HG02973 (cell line): ENCODE data around the gene DIP2B.
"Not testable (repeated sequence)": the region's sequence is repeated elsewhere in the genome, so short reads cannot be mapped to it uniquely, and the experiment has no call there.

ENCODE experiments used
- ATAC-seq: cut with Tn5 transposase; IDR thresholded peaks from one replicate; pipeline ENCODE4 v1.9.1; 2021; ENCODE audit warnings: moderate library complexity; ENCODE audit not compliant: unreplicated experiment

DIP2B gene

DNA sequence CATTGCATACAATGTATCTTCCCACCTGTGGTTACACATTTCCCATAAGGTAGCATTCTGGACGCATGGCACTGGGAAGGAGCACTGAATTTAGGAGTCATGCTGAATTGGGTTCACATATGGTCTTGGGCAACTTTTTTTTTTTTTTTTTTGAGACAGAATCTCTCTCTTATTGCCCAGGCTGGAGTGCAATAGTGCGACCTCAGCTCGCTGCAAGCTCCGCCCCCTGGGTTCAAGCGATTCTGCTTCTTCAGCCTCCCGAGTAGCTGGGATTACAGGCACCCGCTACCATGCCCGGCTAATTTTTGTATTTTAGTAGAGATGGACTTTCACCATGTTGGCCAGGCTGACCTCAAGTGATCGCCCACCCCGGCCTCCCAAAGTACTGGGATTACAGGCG is 13.3 kb downstream of the DIP2B start:
- no peak for ATAC-seq

DNA sequence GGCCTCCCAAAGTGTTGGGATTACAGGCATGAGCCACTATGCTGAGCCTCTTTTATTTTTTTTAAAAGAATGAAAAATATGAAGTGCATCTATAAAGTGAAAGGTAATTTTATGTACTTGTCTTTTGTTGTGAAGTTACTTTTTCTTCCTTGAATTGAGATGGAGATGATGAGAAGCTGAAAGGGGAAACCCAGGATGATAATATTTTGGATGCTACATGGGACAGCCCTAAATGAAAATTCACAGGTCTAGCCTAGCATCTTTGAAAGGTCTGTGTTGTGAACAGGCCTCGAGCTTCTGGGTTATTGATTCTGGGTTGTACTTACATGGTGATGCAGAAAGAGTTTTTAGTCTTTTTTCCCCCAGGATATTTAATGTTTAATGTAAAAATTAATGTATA is 14.6 kb downstream of the DIP2B start:
- no peak for ATAC-seq

DNA sequence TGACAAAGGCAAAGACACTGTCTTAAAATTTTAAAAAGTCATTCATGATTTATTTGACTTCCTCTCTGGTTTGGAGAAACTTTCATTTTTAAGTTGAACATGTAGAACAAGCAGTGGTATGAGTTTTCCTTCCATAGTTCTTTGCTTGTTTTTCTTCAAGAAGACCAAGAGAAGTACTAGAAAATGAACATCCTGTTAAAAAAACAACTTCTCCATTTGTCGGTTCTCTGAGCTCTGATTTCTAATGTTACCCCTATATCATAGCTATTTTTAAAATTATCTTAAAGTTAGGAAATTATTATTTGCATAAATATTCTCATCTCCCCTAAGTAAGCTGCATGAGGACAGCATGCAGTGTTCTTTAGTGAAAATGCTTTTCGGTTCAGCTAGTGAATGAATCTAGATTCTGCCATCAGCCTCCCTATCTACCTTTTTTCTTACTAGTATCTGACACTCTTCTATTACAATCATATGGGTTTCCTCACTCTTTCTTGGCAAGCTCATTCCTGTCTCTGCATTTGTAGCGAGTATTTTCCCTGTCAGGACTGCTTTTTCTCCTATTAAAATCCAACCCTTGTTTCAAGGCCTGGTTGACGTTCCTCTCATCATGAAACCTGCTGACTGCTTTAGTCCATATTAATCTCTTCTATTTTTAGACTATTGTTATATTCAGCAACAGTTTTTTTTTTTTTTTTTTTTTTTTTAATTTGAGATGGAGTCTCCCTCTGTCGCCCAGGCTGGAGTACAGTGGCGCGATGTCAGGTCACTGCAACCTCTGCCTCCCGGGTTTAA is 15.8 kb downstream of the DIP2B start:
- no peak for ATAC-seq

DNA sequence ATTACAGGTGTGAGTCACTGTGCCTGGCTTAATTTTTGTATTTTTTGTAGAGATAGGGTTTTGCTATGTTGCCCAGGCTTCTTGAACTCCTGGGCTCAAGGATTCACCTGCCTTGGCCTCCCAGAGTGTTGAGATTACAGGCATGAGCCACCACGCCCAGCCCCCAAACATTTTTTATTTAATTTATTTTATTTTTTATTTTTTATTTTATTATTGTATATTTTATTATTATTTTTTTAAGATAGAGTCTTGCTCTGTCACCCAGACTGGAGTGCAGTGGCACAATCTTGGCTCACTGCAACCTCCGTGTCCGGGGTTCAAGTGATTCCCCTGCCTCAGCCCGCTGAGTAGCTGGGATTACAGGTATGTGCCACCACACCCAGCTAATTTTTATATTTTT is 17.0 kb downstream of the DIP2B start:
- not testable (repeated sequence) for ATAC-seq

DNA sequence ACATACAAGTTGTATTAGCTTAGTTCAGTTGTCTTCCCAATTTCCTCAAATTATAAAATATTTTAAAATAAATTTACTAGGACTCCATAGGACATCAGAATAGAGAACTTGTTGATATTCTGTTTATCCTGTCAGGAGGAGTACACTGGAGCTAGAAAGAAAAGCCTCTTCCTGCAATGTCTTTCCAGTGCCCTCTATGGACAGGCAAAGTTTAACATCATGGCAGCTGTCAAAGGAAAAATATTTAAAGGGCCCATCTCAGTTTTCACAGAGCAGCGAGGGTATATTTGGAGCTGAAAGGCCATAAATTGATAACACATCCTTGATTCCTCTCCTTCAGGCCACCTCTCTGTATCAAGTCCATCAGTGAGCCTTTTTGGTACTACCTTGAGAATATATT is 19.0 kb downstream of the DIP2B start:
- ATAC-seq: no peak

DNA sequence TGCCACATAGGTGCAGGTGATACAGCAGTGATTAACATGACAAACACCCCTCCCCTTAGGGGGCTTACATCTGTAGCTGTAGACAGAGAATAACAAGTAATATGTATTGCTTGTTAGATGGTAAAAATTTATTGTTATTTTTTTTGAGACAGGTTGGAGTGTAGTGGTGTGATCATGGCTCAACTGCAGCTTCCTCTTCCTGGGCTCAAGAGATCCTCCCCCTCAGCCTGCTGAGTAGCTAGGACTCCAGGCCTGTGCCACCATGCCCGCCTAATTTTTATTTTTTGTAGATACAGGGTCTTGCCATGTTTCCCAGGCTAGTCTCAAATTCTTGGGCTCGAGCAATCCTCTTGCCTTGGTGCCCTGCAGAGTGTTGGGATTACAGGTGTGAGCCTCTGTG is 19.8 kb downstream of the DIP2B start:
- ATAC-seq: no peak

DNA sequence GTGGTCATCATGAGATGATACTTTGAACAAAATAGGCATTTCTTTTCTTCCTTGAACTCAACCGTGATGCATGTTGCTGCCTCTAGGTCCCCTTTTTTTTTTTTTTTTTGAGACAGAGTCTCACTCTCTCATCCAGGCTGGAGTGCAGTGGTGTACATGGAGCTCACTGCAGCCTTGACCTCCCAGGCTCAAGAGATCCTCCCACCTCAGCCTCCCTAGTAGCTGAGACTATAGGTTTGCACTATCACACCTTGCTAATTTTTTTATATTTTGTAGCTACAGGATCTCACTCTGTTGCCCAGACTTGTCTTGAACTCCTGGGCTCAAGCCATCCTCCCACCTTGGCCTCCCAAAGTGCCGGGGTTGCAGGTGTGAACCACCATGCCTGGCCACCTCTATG is 20.6 kb downstream of the DIP2B start:
- ATAC-seq: no peak

DNA sequence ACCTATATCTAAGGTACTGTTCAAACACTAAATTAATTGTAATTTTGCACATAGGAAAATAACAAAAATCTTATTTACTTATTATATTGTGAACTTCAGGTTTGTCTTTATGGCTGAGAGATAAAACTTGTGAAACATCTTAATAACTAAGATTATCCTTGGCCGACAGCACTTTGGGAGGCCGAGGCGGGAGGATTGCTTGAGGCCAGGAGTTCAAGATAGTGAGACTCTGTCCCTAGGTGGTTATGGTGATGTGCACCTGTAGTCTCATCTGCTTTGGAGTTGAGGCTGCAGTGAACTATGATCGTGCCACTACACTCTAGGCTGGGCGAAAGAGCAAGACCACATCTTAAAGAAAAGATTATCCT is 22.6 kb downstream of the DIP2B start:
- ATAC-seq: no peak

DNA sequence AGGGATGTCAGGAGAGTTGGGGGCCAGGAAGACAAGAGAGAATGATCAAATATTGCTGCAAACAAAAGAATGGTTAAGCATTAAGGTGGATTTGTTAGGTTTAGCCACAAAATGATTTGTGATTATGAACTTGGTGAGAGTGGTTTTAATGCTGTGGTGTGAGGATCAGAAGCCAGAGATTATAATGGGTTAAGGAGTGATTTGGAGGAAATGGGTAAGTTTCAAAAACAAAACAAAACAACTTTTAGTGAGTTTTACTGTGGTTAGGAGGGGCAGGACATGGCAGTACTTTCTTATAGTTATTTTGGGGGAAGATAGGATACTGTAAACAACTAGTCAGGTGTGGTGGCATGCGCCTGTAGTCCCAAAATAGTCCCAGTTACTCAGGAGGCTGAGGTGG is 24.0 kb downstream of the DIP2B start:
- no peak for ATAC-seq

DNA sequence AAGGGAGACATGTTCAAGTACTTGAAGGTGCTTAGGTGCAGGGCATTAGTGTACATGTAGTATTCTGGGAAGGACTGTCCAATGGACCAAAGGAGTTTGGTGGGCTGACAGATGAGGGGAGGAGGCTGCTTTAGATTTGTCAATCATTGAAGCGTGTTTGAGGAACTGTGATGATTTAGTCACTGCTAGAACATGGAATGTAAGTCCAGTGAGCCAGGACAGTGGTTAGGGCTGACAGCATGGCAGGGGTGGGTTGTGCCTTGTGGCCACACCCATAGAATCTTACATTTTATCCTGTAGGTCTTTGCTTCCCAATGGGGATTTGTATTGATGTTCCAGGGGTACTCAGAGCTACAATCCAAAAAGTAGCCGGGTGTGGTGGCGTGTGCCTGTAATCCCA is 24.6 kb downstream of the DIP2B start:
- no peak for ATAC-seq

DNA sequence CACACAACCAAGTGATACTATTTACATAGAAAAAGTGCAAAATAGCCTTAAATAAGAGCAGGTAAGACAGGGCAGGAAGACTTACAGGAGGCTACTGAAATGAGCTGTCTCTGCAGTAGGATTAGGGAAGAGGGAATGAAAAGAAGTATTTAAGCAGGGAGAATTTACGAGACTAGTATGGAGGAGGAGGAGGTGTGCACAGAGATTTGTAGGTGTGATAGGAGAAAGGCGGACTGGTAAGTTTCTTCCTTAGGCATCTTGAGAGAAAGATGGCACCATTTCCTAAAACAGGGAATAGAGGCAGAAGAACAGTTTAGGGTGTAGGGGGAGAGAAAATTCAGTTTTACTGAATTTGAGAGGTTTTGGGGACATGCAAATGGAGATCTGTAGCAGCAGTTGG is 25.7 kb downstream of the DIP2B start:
- ATAC-seq: no peak

DNA sequence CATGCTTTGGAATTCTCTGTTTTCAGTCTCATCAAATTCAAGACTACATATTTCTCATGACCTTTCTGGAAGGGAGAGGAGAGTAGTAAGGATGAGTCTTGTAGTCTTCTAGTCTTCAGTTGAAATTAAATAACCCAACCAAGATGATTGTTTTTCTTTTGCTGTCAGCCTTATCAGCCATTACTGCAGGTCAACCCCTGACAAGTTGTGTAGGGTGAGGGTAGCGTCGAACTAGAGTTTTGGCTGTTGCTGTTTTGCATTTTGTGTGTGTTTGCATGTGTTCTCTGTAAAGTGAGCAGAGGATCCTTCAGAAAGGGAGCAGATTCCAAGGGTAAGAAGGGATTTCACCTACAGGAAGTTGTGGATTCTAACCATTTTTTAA is 28.4 kb downstream of the DIP2B start:
- ATAC-seq: no peak

DNA sequence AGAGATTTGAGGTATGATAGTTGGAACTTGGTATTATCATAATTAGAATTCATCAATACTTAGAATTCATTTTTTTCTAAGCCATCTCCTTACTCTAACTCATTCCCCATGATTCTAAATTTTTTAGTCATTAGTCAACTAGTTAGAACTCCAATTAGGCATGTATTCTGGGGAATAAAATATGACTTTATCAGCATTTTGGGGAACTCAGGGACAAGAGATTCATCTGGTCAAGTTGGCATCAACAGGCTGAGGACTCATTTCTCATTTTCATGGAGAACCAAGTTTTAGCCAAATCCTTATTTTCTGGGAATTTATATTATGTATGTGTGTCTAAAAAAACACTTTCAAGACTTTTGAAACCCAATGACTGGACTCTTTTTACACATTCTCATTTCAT is 29.2 kb downstream of the DIP2B start:
- no peak for ATAC-seq

DNA sequence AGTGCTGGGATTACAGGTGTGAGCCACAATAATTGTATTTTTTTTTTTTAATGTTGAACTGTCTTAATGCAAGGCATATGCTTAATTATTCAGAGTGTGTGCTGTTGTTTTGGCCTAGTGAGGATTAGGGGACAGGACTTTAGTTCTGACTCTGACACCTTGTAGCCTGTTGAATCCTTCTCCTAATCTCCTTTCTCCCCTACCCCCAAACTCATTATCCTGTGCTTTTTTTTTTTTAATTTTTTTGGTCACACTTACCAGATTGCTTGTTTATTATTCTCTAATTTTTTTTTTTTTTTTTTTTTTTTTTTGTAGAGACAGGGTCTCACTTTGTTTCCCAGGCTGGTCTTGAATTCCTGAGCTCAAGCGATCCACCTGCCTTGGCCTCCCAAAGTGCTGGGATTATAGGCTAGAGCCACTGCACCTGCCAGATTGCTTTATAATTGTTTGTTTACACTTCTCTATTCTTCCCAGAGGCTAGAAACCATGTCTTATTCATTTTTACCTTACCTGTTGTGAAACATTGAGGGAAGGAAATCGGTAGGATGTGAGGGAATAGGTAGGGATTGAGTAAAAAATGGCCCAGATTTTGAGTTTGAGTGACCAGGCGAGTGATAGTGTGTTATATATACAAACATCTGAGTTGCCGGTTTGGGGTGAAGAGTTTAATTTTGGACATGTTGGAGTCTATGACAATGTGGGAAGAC is 32.2 kb downstream of the DIP2B start:
- ATAC-seq: no peak

DNA sequence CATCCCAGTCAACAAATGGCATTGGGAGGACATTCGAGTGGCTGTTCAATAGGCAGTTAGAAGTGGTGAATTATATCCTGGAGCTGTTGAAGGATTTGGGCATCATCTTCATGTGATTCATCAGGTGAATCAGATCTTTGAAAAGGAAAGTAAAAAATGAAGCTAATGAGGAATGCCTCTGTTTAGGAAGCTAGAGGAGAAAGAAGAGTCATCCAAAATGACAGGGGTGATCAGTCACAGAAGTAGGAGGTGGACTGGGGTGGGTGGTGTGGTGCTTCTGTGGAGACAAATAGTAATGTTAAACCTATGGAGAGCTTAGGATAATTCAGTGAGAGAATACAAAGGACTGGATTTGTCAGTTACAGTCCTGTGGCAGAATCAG is 32.7 kb downstream of the DIP2B start:
- no peak for ATAC-seq

DNA sequence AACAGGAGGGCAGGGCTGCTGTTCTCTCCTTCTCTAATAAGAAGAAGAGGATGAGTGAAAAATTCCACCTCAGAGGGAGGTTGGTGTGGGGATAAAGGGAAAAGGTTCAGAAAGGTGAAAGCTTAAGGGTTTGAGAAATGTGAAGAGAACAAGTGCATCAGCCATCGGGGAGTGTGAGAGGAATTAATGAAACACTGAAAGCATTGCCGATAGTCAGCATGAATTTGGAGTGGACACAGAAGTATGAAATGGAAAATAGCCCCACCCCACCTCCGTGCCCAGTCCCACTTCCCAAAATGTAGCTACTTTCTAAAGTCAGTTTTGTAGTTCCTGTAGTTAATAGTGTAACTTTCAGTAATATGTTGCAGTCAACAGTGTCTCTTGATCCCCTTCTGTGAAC is 33.4 kb downstream of the DIP2B start:
- ATAC-seq: no peak

DNA sequence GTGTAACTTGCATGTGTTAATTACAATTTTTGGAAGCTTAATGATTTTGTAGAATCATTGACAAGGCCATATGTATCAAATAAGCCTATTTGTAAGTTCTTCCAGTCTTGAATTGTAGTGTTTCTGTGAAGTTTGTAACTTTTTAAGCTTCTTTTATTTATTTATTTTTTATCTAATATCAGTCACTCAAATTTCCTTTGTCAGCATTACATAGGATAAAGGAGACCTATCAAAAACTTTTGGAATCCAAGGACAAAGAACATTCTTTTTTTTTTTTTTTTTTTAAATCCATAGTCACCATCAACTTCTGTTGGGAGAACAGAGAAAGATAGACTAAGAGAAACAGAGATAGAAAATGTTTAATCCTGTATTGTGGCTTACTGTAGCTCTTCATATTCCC is 36.4 kb downstream of the DIP2B start:
- ATAC-seq: no peak

DNA sequence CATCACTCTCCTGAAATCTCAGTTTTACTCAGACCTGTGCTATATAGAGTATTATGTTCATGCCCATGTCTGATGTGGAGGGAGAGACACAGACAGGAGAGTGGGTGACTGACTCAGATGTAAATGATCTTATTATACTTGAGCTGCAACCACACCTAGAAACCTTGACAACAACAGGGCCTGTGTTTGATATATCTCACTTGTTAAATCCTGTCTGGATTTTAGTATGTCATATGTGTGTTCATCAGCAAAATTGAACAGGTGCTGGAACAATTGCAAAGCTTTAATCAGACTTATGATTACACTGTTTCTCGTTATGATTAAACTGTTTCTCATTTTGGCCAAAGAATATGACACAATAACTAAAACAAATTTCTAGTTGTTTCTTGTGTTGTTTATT is 37.7 kb downstream of the DIP2B start:
- no peak for ATAC-seq

DNA sequence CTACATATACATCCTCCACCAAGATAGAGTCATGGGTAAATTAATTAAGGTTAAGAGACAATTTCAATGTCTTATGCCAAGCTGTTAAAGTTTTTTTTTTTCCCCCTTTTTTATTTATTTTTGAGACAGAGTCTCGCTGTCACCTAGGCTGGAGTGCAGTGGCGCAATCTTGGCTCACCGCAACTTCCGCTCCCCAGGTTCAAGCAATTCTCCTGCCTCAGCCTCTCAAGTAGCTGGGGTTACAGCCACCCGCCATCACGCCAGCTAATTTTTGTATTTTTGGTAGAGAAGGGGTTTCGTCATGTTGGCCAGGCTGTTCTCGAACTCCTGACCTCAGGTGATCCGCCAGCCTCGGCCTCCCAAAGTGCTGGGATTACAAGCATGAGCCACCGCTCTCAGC is 38.4 kb downstream of the DIP2B start:
- not testable (repeated sequence) for ATAC-seq

DNA sequence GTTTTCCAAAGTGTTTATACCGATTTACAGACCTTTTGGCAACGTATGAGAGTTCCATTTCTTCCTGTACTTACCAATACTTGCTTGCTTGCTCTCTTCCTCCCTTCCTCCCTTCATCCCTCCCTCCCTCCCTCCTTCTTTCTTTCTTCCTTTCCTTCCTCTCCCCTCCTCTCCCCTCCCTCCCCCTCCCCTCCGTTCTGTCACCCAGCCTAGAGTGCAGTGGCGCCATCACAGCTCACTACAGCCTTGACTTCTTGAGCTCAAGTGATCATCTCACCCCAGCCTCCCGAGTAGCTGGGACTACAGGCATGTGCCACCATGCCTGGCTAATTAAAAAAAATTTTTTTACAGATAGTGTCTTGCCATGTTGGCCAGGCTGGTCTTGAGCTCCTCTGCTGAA is 40.4 kb downstream of the DIP2B start:
- no peak for ATAC-seq

DNA sequence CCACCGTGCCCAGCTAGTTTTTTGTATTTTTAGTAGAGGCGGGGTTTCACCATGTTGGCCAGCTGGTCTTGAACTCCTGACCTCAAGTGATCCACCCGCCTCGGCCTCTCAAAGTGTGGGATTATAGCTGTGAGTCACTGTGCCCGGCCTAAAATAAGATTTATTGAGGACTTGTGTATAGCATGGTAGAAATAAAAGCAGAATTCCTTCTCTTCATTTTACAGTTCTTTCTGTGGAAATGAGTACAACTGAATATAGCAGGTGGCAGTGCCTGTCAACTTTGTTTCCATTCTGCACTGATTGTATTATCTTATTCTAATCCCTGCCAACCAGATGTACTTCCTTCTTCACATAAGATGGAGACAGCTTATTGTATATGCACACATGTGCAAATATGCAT is 41.0 kb downstream of the DIP2B start:
- no peak for ATAC-seq

DNA sequence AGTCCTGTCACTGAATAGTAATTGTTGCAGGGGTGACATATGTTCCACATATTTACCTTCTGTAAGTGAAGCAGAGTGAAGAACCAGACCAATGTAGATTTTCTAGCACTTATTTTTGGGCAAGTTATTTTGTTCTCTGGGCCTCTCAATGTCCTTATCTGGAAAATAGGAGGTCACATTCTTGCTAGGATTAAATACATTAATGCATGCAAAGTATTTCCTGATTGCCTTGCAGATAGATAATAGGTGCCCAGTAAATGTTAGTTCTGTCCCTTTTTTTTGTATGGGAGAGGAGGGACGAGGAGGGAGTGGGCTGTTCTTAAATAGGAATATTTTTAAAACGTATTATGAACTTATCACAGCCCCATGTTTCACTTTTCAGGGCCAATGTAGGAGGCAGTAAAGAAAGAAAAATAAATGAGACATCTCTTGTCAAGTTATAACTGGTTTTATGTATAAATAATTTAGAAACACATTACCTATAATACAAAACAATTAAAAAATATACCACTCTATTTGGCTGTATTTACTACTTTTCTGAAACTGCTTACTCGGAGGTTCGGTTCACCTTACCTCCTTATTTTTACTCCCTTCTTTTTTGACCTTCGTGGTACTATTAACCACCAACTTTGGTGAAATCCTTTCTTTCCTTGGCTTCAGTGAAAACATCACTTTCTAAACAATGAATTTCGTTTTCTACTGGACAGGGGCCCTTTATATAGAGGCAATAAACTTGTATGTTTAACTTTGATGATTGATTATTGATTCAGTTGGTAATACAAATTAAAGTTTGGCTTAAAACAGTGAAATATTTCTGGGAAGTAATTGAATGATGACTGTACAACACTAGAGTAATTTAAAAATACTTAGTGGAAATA is 41.9 kb downstream of the DIP2B start:
- no peak for ATAC-seq
